ENCODE data around the gene CYP19A1.

CYP19A1 gene

DNA sequence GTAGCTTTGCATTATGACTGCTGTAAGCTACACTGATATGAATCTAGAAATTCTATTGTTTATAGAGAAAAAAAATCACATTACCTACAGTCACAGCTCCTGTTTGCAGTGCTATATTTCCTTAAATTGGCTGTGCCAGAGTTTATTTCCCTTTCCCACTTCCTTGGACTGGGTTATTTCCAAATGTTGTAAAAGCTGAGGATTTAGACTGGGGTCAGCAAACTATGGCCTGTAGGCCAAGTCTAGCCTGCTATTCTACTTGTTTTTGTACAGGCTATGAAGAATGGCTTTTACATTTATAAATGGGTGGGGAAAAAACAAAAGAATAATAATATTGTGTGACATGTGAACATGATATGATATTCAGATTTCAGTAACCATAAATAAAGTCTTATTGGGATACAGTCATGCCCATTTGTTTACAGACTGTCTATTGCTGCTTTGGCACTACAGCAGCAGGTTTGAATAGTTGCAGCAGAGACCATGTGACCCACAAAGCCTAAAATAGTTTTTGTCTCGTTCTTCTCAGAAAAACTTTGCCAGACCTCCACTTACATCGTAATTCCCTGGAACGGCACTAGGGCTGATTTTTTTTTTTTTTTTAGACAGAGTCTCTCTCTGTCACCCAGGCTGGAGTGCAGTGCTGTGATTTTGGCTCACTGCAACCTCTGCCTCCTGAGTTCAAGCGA is 10.9 kb upstream of the CYP19A1 start:
- Histone ChIP-seq H3K4me3 (ENCODE audit: low read depth, low read length) (no peak overlapping the region), H3K36me3 (ENCODE audit: control insufficient read depth in 2 of 2, insufficient read depth in 1 of 2, low read length in 2 of 2) (no peaks in the 10 kb centered on the region), H3K9me3 (ENCODE audit: control insufficient read depth, insufficient read depth, low read depth, low read length) (no peaks in the 10 kb centered on the region), H3K27ac (ENCODE audit: extremely low read depth, low read depth, low read length) (no peak overlapping the region), H3K4me1 (ENCODE audit: control insufficient read depth, insufficient read depth, low read length) (no peaks in the 10 kb centered on the region)
- TF ChIP-seq ZFP37 (tag by site-specific recombination; IDR thresholded peaks at IDR 0.05) (no peak), WT1 (tag by site-specific recombination; IDR thresholded peaks at IDR 0.05) (no peak), ZNF155 (tag by site-specific recombination; IDR thresholded peaks at IDR 0.05) (no peak), ZNF223 (tag by site-specific recombination; IDR thresholded peaks at IDR 0.05) (no peak), ZNF274 (IDR thresholded peaks at IDR 0.05; ENCODE audit: low read length) (no peak), ZNF274 (tag by site-specific recombination; IDR thresholded peaks at IDR 0.05; ENCODE audit: borderline replicate concordance) (no peak), ZNF391 (tag by site-specific recombination; IDR thresholded peaks at IDR 0.05; ENCODE audit: borderline replicate concordance, low read depth) (no peak), ZNF544 (tag by site-specific recombination; IDR thresholded peaks at IDR 0.05) (no peak), ZNF548 (tag by site-specific recombination; IDR thresholded peaks at IDR 0.05) (no peak), YY1 (tag by site-specific recombination; IDR thresholded peaks at IDR 0.05) (no peak), ZNF701 (tag by site-specific recombination; IDR thresholded peaks at IDR 0.05) (no peak), ZNF16 (tag by site-specific recombination; IDR thresholded peaks at IDR 0.05; ENCODE audit: low read depth) (no peak), HOXD13 (CRISPR knock-in tag; IDR thresholded peaks at IDR 0.05; ENCODE audit: borderline replicate concordance) (no peak), ZNF324 (tag by site-specific recombination; IDR thresholded peaks at IDR 0.05) (no peak)
- TF ChIP-seq, protein P1, sequence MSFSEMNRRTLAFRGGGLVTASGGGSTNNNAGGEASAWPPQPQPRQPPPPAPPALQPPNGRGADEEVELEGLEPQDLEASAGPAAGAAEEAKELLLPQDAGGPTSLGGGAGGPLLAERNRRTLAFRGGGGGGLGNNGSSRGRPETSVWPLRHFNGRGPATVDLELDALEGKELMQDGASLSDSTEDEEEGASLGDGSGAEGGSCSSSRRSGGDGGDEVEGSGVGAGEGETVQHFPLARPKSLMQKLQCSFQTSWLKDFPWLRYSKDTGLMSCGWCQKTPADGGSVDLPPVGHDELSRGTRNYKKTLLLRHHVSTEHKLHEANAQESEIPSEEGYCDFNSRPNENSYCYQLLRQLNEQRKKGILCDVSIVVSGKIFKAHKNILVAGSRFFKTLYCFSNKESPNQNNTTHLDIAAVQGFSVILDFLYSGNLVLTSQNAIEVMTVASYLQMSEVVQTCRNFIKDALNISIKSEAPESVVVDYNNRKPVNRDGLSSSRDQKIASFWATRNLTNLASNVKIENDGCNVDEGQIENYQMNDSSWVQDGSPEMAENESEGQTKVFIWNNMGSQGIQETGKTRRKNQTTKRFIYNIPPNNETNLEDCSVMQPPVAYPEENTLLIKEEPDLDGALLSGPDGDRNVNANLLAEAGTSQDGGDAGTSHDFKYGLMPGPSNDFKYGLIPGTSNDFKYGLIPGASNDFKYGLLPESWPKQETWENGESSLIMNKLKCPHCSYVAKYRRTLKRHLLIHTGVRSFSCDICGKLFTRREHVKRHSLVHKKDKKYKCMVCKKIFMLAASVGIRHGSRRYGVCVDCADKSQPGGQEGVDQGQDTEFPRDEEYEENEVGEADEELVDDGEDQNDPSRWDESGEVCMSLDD (tag by site-specific recombination; IDR thresholded peaks at IDR 0.05), result no peak
- CTCF ChIA-PET, result interaction anchor here (1.5 kb wide), 1 partner anchor 32 kb away, joined by 3 read pairs; no protein-coding TSS in a partner anchor
- POLR2A ChIA-PET, result no interaction called here

DNA sequence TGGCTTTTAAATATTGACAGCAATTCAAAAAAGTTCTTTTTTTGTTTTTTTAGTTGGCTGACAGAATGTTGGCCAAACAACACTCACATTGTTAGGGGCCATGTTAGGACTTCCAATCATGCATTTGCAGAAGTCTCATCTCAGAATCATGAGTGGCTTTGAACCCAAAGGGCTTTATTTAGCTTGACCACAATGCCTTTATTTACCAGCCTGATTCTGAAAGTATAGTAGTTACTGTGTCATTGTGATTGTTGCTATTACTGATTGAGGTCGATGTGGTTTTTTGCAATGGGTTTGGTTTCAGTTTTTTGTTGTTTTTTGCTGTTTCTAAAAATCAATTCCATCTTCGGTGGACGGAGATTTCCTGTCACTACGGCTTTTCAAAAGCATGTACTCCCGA is 10.3 kb upstream of the CYP19A1 start:
- Histone ChIP-seq H3K36me3 (ENCODE audit: control insufficient read depth in 2 of 2, insufficient read depth in 1 of 2, low read length in 2 of 2) (no peaks in the 10 kb centered on the region), H3K4me3 (ENCODE audit: low read depth, low read length) (no peak overlapping the region), H3K9me3 (ENCODE audit: control insufficient read depth, insufficient read depth, low read depth, low read length) (no peaks in the 10 kb centered on the region), H3K4me1 (ENCODE audit: control insufficient read depth, insufficient read depth, low read length) (no peaks in the 10 kb centered on the region), H3K27ac (ENCODE audit: extremely low read depth, low read depth, low read length) (no peak overlapping the region)
- no peak for TF ChIP-seq ZNF664 (tag by site-specific recombination; IDR thresholded peaks at IDR 0.05)
- TF ChIP-seq, protein P2, sequence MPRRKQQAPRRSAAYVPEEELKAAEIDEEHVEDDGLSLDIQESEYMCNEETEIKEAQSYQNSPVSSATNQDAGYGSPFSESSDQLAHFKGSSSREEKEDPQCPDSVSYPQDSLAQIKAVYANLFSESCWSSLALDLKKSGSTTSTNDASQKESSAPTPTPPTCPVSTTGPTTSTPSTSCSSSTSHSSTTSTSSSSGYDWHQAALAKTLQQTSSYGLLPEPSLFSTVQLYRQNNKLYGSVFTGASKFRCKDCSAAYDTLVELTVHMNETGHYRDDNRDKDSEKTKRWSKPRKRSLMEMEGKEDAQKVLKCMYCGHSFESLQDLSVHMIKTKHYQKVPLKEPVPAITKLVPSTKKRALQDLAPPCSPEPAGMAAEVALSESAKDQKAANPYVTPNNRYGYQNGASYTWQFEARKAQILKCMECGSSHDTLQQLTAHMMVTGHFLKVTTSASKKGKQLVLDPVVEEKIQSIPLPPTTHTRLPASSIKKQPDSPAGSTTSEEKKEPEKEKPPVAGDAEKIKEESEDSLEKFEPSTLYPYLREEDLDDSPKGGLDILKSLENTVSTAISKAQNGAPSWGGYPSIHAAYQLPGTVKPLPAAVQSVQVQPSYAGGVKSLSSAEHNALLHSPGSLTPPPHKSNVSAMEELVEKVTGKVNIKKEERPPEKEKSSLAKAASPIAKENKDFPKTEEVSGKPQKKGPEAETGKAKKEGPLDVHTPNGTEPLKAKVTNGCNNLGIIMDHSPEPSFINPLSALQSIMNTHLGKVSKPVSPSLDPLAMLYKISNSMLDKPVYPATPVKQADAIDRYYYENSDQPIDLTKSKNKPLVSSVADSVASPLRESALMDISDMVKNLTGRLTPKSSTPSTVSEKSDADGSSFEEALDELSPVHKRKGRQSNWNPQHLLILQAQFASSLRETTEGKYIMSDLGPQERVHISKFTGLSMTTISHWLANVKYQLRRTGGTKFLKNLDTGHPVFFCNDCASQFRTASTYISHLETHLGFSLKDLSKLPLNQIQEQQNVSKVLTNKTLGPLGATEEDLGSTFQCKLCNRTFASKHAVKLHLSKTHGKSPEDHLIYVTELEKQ (tag by site-specific recombination; IDR thresholded peaks at IDR 0.05; ENCODE audit: borderline replicate concordance), result no peak
- TF ChIP-seq KLF1 (tag by site-specific recombination; IDR thresholded peaks at IDR 0.05), result no peak
- TF ChIP-seq TRIM28 (IDR thresholded peaks at IDR 0.05; ENCODE audit: borderline replicate concordance, low read length), result no peak
- TF ChIP-seq, protein P3, sequence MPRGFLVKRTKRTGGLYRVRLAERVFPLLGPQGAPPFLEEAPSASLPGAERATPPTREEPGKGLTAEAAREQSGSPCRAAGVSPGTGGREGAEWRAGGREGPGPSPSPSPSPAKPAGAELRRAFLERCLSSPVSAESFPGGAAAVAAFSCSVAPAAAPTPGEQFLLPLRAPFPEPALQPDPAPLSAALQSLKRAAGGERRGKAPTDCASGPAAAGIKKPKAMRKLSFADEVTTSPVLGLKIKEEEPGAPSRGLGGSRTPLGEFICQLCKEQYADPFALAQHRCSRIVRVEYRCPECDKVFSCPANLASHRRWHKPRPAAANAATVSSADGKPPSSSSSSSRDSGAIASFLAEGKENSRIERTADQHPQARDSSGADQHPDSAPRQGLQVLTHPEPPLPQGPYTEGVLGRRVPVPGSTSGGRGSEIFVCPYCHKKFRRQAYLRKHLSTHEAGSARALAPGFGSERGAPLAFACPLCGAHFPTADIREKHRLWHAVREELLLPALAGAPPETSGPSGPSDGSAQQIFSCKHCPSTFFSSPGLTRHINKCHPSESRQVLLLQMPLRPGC (tag by site-specific recombination; IDR thresholded peaks at IDR 0.05), result no peak
- no peak for TF ChIP-seq MYNN (tag by site-specific recombination; IDR thresholded peaks at IDR 0.05; ENCODE audit: borderline replicate concordance)
- no peak for TF ChIP-seq ZNF112 (tag by site-specific recombination; IDR thresholded peaks at IDR 0.05)
- no peak for TF ChIP-seq REPIN1 (tag by site-specific recombination; IDR thresholded peaks at IDR 0.05; ENCODE audit: low read depth)
- no peak for TF ChIP-seq ZNF621 (tag by site-specific recombination; IDR thresholded peaks at IDR 0.05)
- no peak for TF ChIP-seq ZNF596 (tag by site-specific recombination; IDR thresholded peaks at IDR 0.05)
- TF ChIP-seq ZNF221 (tag by site-specific recombination; IDR thresholded peaks at IDR 0.05; ENCODE audit: borderline replicate concordance), result no peak
- TF ChIP-seq, protein P4, sequence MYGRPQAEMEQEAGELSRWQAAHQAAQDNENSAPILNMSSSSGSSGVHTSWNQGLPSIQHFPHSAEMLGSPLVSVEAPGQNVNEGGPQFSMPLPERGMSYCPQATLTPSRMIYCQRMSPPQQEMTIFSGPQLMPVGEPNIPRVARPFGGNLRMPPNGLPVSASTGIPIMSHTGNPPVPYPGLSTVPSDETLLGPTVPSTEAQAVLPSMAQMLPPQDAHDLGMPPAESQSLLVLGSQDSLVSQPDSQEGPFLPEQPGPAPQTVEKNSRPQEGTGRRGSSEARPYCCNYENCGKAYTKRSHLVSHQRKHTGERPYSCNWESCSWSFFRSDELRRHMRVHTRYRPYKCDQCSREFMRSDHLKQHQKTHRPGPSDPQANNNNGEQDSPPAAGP (tag by site-specific recombination; IDR thresholded peaks at IDR 0.05), result no peak
- TF ChIP-seq ZSCAN23 (tag by site-specific recombination; IDR thresholded peaks at IDR 0.05), result no peak
- ChIA-PET CTCF (interaction anchor here (1.5 kb wide), 1 partner anchor 32 kb away, joined by 3 read pairs; no protein-coding TSS in a partner anchor), POLR2A (no interaction called here)
